Measurements from ENCODE around the gene ADNP2. TPM values are rescaled to one million over a fixed set of nuclear protein-coding genes. Genes with fewer than 3 reads are reported as not detected.
A peak's percentile ranks its signal among the peaks of the same experiment; 100 is the strongest.

The ADNP2 gene
- total RNA-seq (1 to 10 TPM; 3.1 to 4.6 (median 3.8) TPM), polyA plus RNA-seq (1 to 10 TPM; 1.5 to 3.4 (median 3.4) TPM)
- long read RNA-seq, donor 1, partial matches to known transcripts = 0 of 3 reads
- long read RNA-seq, donor 1, other reads (novel, unspliced or antisense) = 3 of 3 reads
- long read RNA-seq, donor 2, full-length matches to known transcripts = 4 of 15 reads
- long read RNA-seq, donor 2, partial matches to known transcripts = 0 of 15 reads
- long read RNA-seq, donor 2, other reads (novel, unspliced or antisense) = 11 of 15 reads

GRCh38 chr18:80108739-80109675 lies at the start of gene ADNP2:
TSS of gene ADNP2 (plus strand) at chr18:80109262. CDS start at chr18:80117543, 8,281 bp downstream.
- no peak for TF ChIP-seq CTCF (IDR thresholded peaks at IDR 0.05)

GRCh38 chr18:80059945-80060344 lies 49.1 kb upstream of the ADNP2 start:
- no peaks in the 10 kb centered on the region for H3K4me1 ChIP-seq
- H3K27me3 ChIP-seq (ENCODE audit: insufficient read depth in 3 of 3, low read length in 2 of 3) = no peaks in the 10 kb centered on the region
- no peak for TF ChIP-seq CTCF (IDR thresholded peaks at IDR 0.05)
- H3K27ac ChIP-seq = no peak overlapping the region
- intact Hi-C loops (cut with DNase I) = no loop called here
- H3K9me3 ChIP-seq = peaks cover 19% of the 10 kb centered on the region
- no peaks in the 10 kb centered on the region for H3K36me3 ChIP-seq (ENCODE audit: insufficient read depth in 1 of 2, low read depth in 1 of 2)
- H3K4me3 ChIP-seq = no peak overlapping the region
- ATAC-seq (no peak), DNase-seq (no peak)
- 79 to 83% (median 81%) methylated on average over 6 of the region's 6 CpGs for WGBS, 3 donors

More at GRCh38 chr18:80108739-80109675, at the start of gene ADNP2:
- H3K4me1 ChIP-seq = peaks cover 7% of the 10 kb centered on the region
- peak; percentile 74 to 92 (median 88) for ATAC-seq
- H3K4me3 ChIP-seq = peak within 1 kb of the TSS; percentile 69
- H3K9me3 ChIP-seq = peaks cover 7% of the 10 kb centered on the region
- intact Hi-C loops (cut with DNase I) = no loop called here
- H3K27me3 ChIP-seq (ENCODE audit: insufficient read depth in 3 of 3, low read length in 2 of 3) = peaks cover 0 to 7% (median 2%) of the 10 kb centered on the region in 3 donors
- H3K27ac ChIP-seq = peak within 1 kb of the TSS; percentile 81
- H3K36me3 ChIP-seq (ENCODE audit: insufficient read depth in 1 of 2, low read depth in 1 of 2) = no peaks in the 10 kb centered on the region
- peak; percentile 78 to 84 for DNase-seq
- WGBS, 3 donors = 3 to 4% (median 3%) methylated on average over 43 to 76 of the region's 76 CpGs

- TF ChIP-seq CTCF (IDR thresholded peaks at IDR 0.05) = no peak
- no peaks in the 10 kb centered on the region for H3K27me3 ChIP-seq (ENCODE audit: insufficient read depth in 3 of 3, low read length in 2 of 3)
- H3K4me3 ChIP-seq = no peak overlapping the region
- no peaks in the 10 kb centered on the region for H3K4me1 ChIP-seq
- intact Hi-C loops (cut with DNase I) = no loop called here
- DNase-seq (no peak), ATAC-seq (no peak)
- 79 to 84% (median 81%) methylated on average over 9 of the region's 9 CpGs for WGBS, 3 donors
- H3K9me3 ChIP-seq = no peaks in the 10 kb centered on the region
- peaks cover 0 to under 1% of the 10 kb centered on the region in 2 donors for H3K36me3 ChIP-seq (ENCODE audit: insufficient read depth in 1 of 2, low read depth in 1 of 2)
- no peak overlapping the region for H3K27ac ChIP-seq
Measured at GRCh38 chr18:80065705-80066104, 43.4 kb upstream of the ADNP2 start.

GRCh38 chr18:80067321-80067720 lies 41.7 kb upstream of the ADNP2 start:
- no peak for TF ChIP-seq CTCF (IDR thresholded peaks at IDR 0.05)
- no peaks in the 10 kb centered on the region for H3K9me3 ChIP-seq
- H3K27ac ChIP-seq = no peak overlapping the region
- peaks cover 0 to 3% of the 10 kb centered on the region in 2 donors for H3K36me3 ChIP-seq (ENCODE audit: insufficient read depth in 1 of 2, low read depth in 1 of 2)
- ATAC-seq (no peak), DNase-seq (no peak)
- intact Hi-C loops (cut with DNase I) = no loop called here
- H3K4me1 ChIP-seq = no peaks in the 10 kb centered on the region
- WGBS, 3 donors = 89 to 91% (median 90%) methylated on average over 8 of the region's 8 CpGs
- H3K4me3 ChIP-seq = no peak overlapping the region
- H3K27me3 ChIP-seq (ENCODE audit: insufficient read depth in 3 of 3, low read length in 2 of 3) = no peaks in the 10 kb centered on the region
